Ovary (tissue), 9 donors: ENCODE measurements around the gene PEX7. TPM values are rescaled to one million over a fixed set of nuclear protein-coding genes. Genes with fewer than 3 reads are reported as not detected.

Experiments
- DNase-seq, 5 donors: peaks; one replicate each; pipeline ENCODE4 v3.0.0-alpha.2; 2019 to 2020
- H3K27ac ChIP-seq, 2 donors: fragments of 200-600 bp; one replicate each; pipeline versions ENCODE4 v1.5.1 to v1.8.0; 2019 to 2022
- H3K27me3 ChIP-seq: fragments of 200-600 bp; one replicate; pipeline ENCODE4 v1.8.0; 2022
- H3K36me3 ChIP-seq: fragments of 200-600 bp; sonication (generic); one replicate; pipeline ENCODE4 v1.5.1; 2019
- H3K4me1 ChIP-seq: one replicate; pipeline ENCODE4 v1.8.1; 2013; ENCODE audit warnings: mild to moderate bottlenecking, moderate library complexity; ENCODE audit not compliant: insufficient read depth
- H3K4me3 ChIP-seq: fragments of 200-600 bp; sonication (generic); one replicate; pipeline ENCODE4 v1.5.1; 2017
- H3K9me3 ChIP-seq, 2 donors: fragments of 200-600 bp in 1 of 2; sonication (generic) in 1 of 2; one replicate each; pipeline versions ENCODE4 v1.5.1 to v1.8.1; 2013 to 2019; ENCODE audit warnings: mild to moderate bottlenecking in 1 of 2, moderate library complexity in 1 of 2
- EP300 ChIP-seq: sonication (generic); formaldehyde crosslinking; IDR thresholded peaks from one replicate; pipeline ENCODE4 v1.6.1; 2017; ENCODE audit warnings: antibody characterized with exemption
- POLR2A ChIP-seq: fragments of 450-650 bp; IDR thresholded peaks from one replicate; pipeline ENCODE4 v1.6.1; 2017; ENCODE audit warnings: antibody characterized with exemption, mild to moderate bottlenecking, moderate library complexity
- WGBS, 3 donors: extraction: QIAGEN DNeasy Blood & Tissue Kit in 1 of 3; methylation state at CpG; one replicate each; pipeline versions ENCODE4 v1.1.5 to v1.1.7; 2013 to 2017; 5-methylcytosine and 5-hydroxymethylcytosine counted together
- intact Hi-C, 4 donors: fragments of 100-400 bp; cut with DNase I; formaldehyde crosslinking; loops; one replicate each; pipeline versions ENCODE4 v1.11.0 to v1.15.1; 2022 to 2023
- polyA plus RNA-seq, 2 donors: library from polyadenylated mRNA; stranded (reverse); fragments of 200-250 nt in 1 of 2; fragments of 350-450 nt in 1 of 2; fragmentation: Illumina TruSeq in 1 of 2; extraction: RNeasy Lipid Tissue Mini Kit (QIAGEN cat#74804) in 1 of 2; gene quantifications; one replicate each; pipeline ENCODE4 v1.2.3, GENCODE V29; 2013 to 2014
- small RNA-seq: library from RNA; depleted of rRNA; stranded (forward); fragments of <200 nt; gene quantifications from one replicate; pipeline ENCODE3, GENCODE V24; 2016
- total RNA-seq, 7 donors: library from RNA; depleted of rRNA in 2 of 7; stranded (reverse); fragments of >200 nt in 2 of 7; fragmentation: NEBNext Ultra II Directional in 3 of 7; extraction: Animal tissue kit (Norgen Biotek cat#: 25700) in 3 of 7; gene quantifications; one replicate each; pipeline versions ENCODE4 v1.1.0 to v1.2.4, GENCODE V29; 2016 to 2023
- TF ChIP-seq, protein P1 (sequence below), 3 donors: fragments of 450-650 bp in 2 of 3; fragments of 200-600 bp in 1 of 3; IDR thresholded peaks; one replicate each; pipeline versions ENCODE4 v1.5.1 to v1.8.0; 2016 to 2022; ENCODE audit warnings: antibody characterized with exemption in 3 of 3, mild to moderate bottlenecking in 1 of 3
- donor health status: DM: no; HTN: no; CAD: no; lungs with moderate emphysema.
- donor health status: DM: no; HTN: no; CAD: no.
- donor health status: Bipolar disorder and iron deficiency.
- donor health status: DM: yes; HTN: yes; CAD: no.
- donor health status: DM: no; HTN: no; CAD: no.
- donor health status: DM: yes; HTN: yes; CAD: no.

Gene PEX7
- total and polyA plus RNA-seq, 9 donors, result 5.7 to 13.8 (median 7.2) TPM

DNA sequence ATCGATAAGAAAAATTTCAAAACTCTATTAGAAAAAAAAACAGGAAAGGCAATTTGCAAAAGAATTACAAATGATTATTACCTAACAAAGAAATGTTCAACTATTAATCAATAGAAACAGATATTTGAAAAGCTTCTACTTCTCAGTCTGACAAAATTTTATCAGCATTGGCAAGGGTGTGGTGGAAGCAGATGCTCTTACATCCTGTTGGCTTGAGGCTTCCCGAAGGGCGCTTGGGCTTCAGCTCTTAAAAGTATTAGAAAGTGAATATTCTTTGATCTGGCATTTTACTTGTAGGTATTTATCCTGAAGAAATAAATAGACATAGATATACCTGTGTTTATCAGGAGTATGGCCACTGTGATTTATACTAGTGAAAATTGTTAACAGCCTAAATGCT lies 138.4 kb downstream of the PEX7 start:
- Histone ChIP-seq H3K27ac (no peak overlapping the region), H3K4me3 (no peak overlapping the region), H3K4me1 (no peaks in the 10 kb centered on the region), H3K27me3 (no peaks in the 10 kb centered on the region), H3K9me3 (no peaks in the 10 kb centered on the region), H3K36me3 (no peaks in the 10 kb centered on the region)
- intact Hi-C loops, result loop anchor here in 1 of 4 donors (5.0 kb wide), 1 partner anchor 1472 kb away; no protein-coding TSS in a partner anchor
- no peak for DNase-seq
- TF ChIP-seq EP300 (no peak), POLR2A (no peak)
- TF ChIP-seq, protein P1, sequence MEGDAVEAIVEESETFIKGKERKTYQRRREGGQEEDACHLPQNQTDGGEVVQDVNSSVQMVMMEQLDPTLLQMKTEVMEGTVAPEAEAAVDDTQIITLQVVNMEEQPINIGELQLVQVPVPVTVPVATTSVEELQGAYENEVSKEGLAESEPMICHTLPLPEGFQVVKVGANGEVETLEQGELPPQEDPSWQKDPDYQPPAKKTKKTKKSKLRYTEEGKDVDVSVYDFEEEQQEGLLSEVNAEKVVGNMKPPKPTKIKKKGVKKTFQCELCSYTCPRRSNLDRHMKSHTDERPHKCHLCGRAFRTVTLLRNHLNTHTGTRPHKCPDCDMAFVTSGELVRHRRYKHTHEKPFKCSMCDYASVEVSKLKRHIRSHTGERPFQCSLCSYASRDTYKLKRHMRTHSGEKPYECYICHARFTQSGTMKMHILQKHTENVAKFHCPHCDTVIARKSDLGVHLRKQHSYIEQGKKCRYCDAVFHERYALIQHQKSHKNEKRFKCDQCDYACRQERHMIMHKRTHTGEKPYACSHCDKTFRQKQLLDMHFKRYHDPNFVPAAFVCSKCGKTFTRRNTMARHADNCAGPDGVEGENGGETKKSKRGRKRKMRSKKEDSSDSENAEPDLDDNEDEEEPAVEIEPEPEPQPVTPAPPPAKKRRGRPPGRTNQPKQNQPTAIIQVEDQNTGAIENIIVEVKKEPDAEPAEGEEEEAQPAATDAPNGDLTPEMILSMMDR (IDR thresholded peaks at IDR 0.05), result no peak
- WGBS, 3 donors, result 67 to 72% (median 69%) methylated on average over 3 of the region's 3 CpGs

DNA sequence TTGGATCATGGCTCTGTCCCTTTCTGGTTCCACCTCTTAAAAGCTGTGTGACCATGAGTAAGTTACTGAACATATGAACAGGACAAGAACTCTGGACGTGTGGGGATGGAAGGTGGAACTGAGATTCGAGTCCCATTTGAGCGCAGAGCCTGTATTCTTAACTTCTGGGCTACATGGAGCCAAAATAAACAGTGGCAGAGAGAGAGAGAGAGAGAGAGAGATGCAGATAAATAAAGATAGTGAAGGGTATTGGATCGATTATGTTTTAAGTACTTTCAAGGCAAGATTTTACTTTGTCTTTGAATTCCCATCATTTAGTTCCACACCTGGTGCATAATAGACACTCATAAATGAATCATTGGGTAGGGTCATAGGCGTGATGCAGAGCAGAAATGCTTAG lies 139.5 kb downstream of the PEX7 start:
- H3K27ac ChIP-seq, result no peak overlapping the region
- no peaks in the 10 kb centered on the region for H3K4me1 ChIP-seq
- H3K4me3 ChIP-seq, result no peak overlapping the region
- no peaks in the 10 kb centered on the region for H3K36me3 ChIP-seq
- intact Hi-C loops, result loop anchor here in 1 of 4 donors (5.0 kb wide), 1 partner anchor 1470 kb away; no protein-coding TSS in a partner anchor
- H3K27me3 ChIP-seq, result no peaks in the 10 kb centered on the region
- no peak for TF ChIP-seq POLR2A
- TF ChIP-seq, protein P1 (IDR thresholded peaks at IDR 0.05), result no peak
- TF ChIP-seq EP300, result no peak
- no peak for DNase-seq
- no peaks in the 10 kb centered on the region for H3K9me3 ChIP-seq
- 81 to 83% (median 83%) methylated on average over 5 of the region's 5 CpGs for WGBS, 3 donors

DNA sequence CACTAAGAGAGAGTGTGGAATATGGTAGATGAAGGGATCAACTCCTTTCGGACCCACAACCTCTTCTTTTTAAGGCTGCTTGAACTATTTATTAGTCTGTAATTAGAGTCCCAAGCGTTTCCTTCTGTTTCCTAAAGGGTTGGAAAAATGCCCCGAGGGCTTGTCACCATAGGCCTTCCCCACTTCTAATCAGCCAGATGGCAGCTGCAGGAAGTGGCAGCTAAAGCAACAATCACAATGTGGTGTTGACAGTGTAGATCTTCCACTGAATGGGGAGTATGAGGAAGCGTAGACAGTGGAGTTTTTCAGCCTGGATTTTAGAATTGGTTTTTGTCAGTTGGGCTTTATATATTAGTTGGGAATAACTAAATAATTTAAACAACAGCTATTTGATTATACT lies 140.3 kb downstream of the PEX7 start:
- Histone ChIP-seq H3K9me3 (no peaks in the 10 kb centered on the region), H3K4me1 (no peaks in the 10 kb centered on the region), H3K27ac (no peak overlapping the region), H3K36me3 (no peaks in the 10 kb centered on the region), H3K27me3 (no peaks in the 10 kb centered on the region), H3K4me3 (no peak overlapping the region)
- TF ChIP-seq POLR2A (no peak), EP300 (no peak)
- TF ChIP-seq, protein P1 (IDR thresholded peaks at IDR 0.05), result no peak
- intact Hi-C loops, result loop anchor here in 1 of 4 donors (5.0 kb wide), 1 partner anchor 1470 kb away; no protein-coding TSS in a partner anchor
- no peak for DNase-seq
- 54 to 60% (median 59%) methylated on average over 4 of the region's 4 CpGs for WGBS, 3 donors

DNA sequence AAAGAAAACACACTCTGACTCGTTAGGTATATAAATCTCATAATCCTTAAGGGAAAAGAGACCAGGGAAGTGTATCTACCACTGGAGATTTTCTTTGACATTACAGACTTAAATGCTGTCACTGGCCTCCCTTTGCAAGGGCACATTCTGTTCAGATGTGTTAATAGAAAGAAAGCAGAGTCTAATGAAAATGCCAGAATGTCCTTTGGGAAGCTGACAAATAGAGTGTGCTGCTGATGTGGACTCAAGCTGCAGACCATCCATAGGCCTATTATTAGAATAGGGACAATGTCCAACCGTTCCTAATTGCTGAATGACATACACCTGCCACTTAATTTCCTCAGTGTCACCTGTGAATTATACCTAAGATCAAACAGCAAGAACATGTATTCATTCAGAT lies 140.9 kb downstream of the PEX7 start:
- DNase-seq, result no peak
- H3K4me1 ChIP-seq, result no peaks in the 10 kb centered on the region
- no peaks in the 10 kb centered on the region for H3K36me3 ChIP-seq
- no peak overlapping the region for H3K4me3 ChIP-seq
- WGBS, 3 donors, result 65 to 68% (median 66%) methylated on average over 2 of the region's 2 CpGs
- H3K27me3 ChIP-seq, result no peaks in the 10 kb centered on the region
- H3K27ac ChIP-seq, result no peak overlapping the region
- TF ChIP-seq EP300, result no peak
- no peak for TF ChIP-seq POLR2A
- TF ChIP-seq, protein P1 (IDR thresholded peaks at IDR 0.05), result no peak
- H3K9me3 ChIP-seq, result no peaks in the 10 kb centered on the region
- intact Hi-C loops, result loop anchor here in 1 of 4 donors (5.0 kb wide), 1 partner anchor 1469 kb away; no protein-coding TSS in a partner anchor

Small RNAs within 50 kb of the gene (small RNA-seq; reads per million reads assigned to genes)
- gene RF00019 (not detected), gene RF00443 (not detected)

Other genes with a start within 250 kb of the PEX7 start
- gene MAP3K5, start 30.1 kb upstream of the PEX7 start, total RNA-seq, result 100 to 1,000 TPM in 3 of 7 donors, 10 to 100 TPM in 4; 37.0 to 217 (median 92.0) TPM
- 10 to 100 TPM; 60.6 to 61.7 TPM for gene MAP3K5, start 30.1 kb upstream of the PEX7 start, polyA plus RNA-seq
- gene SLC35D3, start 99.7 kb downstream of the PEX7 start, total RNA-seq, result not detected
- under 1 TPM in 1 of 2 donors, not detected in 1; 0.02 TPM for gene SLC35D3, start 99.7 kb downstream of the PEX7 start, polyA plus RNA-seq
- gene IL20RA, start 222.4 kb downstream of the PEX7 start, total RNA-seq, result 10 to 100 TPM in 1 of 7 donors, 1 to 10 TPM in 6; 2.6 to 19.3 (median 5.9) TPM
- gene IL20RA, start 222.4 kb downstream of the PEX7 start, polyA plus RNA-seq, result 1 to 10 TPM; 2.2 to 5.8 TPM